Activated T-cell treated with anti-CD3 and anti-CD28 coated beads, Interleukin-2, amount 50 U/mL, for 24 hours (primary cell): ENCODE measurements around the gene TOE1.
A peak's percentile ranks its signal among the peaks of the same experiment; 100 is the strongest.
"Not testable (repeated sequence)": the region's sequence is repeated elsewhere in the genome, so short reads cannot be mapped to it uniquely, and the experiment has no call there.

Source experiments
- DNase-seq: peaks from one replicate; pipeline ENCODE4 v3.0.0-alpha.2; 2020
- H3K27ac Mint-ChIP-seq: 2 replicates; pipeline ENCODE4 v1.8.0; 2020; ENCODE audit warnings: mild to moderate bottlenecking, mixed read lengths
- H3K27me3 Mint-ChIP-seq: 2 replicates; pipeline ENCODE4 v1.8.0; 2020; ENCODE audit warnings: mixed read lengths
- H3K36me3 Mint-ChIP-seq: 2 replicates; pipeline ENCODE4 v1.8.0; 2020; ENCODE audit warnings: low read depth, mixed read lengths
- H3K4me1 Mint-ChIP-seq: 2 replicates; pipeline ENCODE4 v1.8.0; 2020; ENCODE audit warnings: low read depth, mixed read lengths
- H3K4me3 Mint-ChIP-seq: 2 replicates; pipeline ENCODE4 v1.8.0; 2020; ENCODE audit warnings: mild to moderate bottlenecking, moderate library complexity, mixed read lengths
- H3K9me3 Mint-ChIP-seq: 2 replicates; pipeline ENCODE4 v1.8.0; 2020; ENCODE audit warnings: mixed read lengths

Gene TOE1

GRCh38 chr1:45356186-45356585 lies 16.2 kb downstream of the TOE1 start:
- Mint-ChIP-seq H3K4me3 (no peak overlapping the region), H3K27ac (no peak overlapping the region), H3K4me1 (peaks cover 5% of the 10 kb centered on the region), H3K36me3 (no peaks in the 10 kb centered on the region), H3K27me3 (no peaks in the 10 kb centered on the region), H3K9me3 (no peaks in the 10 kb centered on the region)
- no peak for DNase-seq

- DNase-seq, result peak; percentile 60
These were observed 20.0 kb downstream of the TOE1 start for GRCh38 chr1:45359882-45360513.

GRCh38 chr1:45360981-45361380 lies 21.0 kb downstream of the TOE1 start:
- H3K4me3 Mint-ChIP-seq, H3K36me3 Mint-ChIP-seq, H3K27ac Mint-ChIP-seq, DNase-seq, H3K27me3 Mint-ChIP-seq, H3K9me3 Mint-ChIP-seq: not testable (repeated sequence)
- H3K4me1 Mint-ChIP-seq, result peaks cover 14% of the 10 kb centered on the region

More at GRCh38 chr1:45359882-45360513, 20.0 kb downstream of the TOE1 start:
- no peak overlapping the region for H3K27ac Mint-ChIP-seq
- no peaks in the 10 kb centered on the region for H3K27me3 Mint-ChIP-seq
- no peaks in the 10 kb centered on the region for H3K36me3 Mint-ChIP-seq
- peaks cover 12% of the 10 kb centered on the region for H3K4me1 Mint-ChIP-seq
- H3K4me3 Mint-ChIP-seq, result no peak overlapping the region
- no peaks in the 10 kb centered on the region for H3K9me3 Mint-ChIP-seq

GRCh38 chr1:45364294-45364693 lies 24.3 kb downstream of the TOE1 start:
- DNase-seq, result no peak
- no peaks in the 10 kb centered on the region for H3K27me3 Mint-ChIP-seq
- H3K27ac Mint-ChIP-seq, result peak overlapping the region; percentile 22
- no peak overlapping the region for H3K4me3 Mint-ChIP-seq
- no peaks in the 10 kb centered on the region for H3K9me3 Mint-ChIP-seq
- no peaks in the 10 kb centered on the region for H3K36me3 Mint-ChIP-seq
- peaks cover 14% of the 10 kb centered on the region for H3K4me1 Mint-ChIP-seq

- Mint-ChIP-seq H3K4me3 (no peak overlapping the region), H3K27ac (no peak overlapping the region)
These were observed 25.1 kb downstream of the TOE1 start for GRCh38 chr1:45365051-45365450.

GRCh38 chr1:45370575-45370974 lies 30.6 kb downstream of the TOE1 start:
- Mint-ChIP-seq H3K27me3 (no peaks in the 10 kb centered on the region), H3K9me3 (no peaks in the 10 kb centered on the region), H3K27ac (no peak overlapping the region), H3K36me3 (no peaks in the 10 kb centered on the region), H3K4me3 (no peak overlapping the region), H3K4me1 (no peaks in the 10 kb centered on the region)
- DNase-seq, result no peak

More at GRCh38 chr1:45365051-45365450, 25.1 kb downstream of the TOE1 start:
- no peak for DNase-seq
- Mint-ChIP-seq H3K9me3 (no peaks in the 10 kb centered on the region), H3K4me1 (peaks cover 11% of the 10 kb centered on the region), H3K27me3 (no peaks in the 10 kb centered on the region), H3K36me3 (no peaks in the 10 kb centered on the region)

- Mint-ChIP-seq H3K9me3 (no peaks in the 10 kb centered on the region), H3K27ac (no peak overlapping the region), H3K27me3 (no peaks in the 10 kb centered on the region), H3K36me3 (no peaks in the 10 kb centered on the region), H3K4me1 (no peaks in the 10 kb centered on the region), H3K4me3 (no peak overlapping the region)
- no peak for DNase-seq
These were observed 33.6 kb downstream of the TOE1 start for GRCh38 chr1:45373573-45373972.

- Mint-ChIP-seq H3K4me1 (no peaks in the 10 kb centered on the region), H3K4me3 (no peak overlapping the region), H3K27me3 (no peaks in the 10 kb centered on the region), H3K9me3 (no peaks in the 10 kb centered on the region), H3K27ac (no peak overlapping the region), H3K36me3 (no peaks in the 10 kb centered on the region)
- DNase-seq, result no peak
These were observed 35.4 kb downstream of the TOE1 start for GRCh38 chr1:45375104-45376090.

- Mint-ChIP-seq H3K27ac (no peak overlapping the region), H3K9me3 (no peaks in the 10 kb centered on the region), H3K27me3 (no peaks in the 10 kb centered on the region), H3K36me3 (no peaks in the 10 kb centered on the region), H3K4me3 (no peak overlapping the region), H3K4me1 (no peaks in the 10 kb centered on the region)
- DNase-seq, result no peak
These were observed 38.2 kb downstream of the TOE1 start for GRCh38 chr1:45378184-45378583.

- H3K27me3 Mint-ChIP-seq, result no peaks in the 10 kb centered on the region
- H3K4me1 Mint-ChIP-seq, result no peaks in the 10 kb centered on the region
- H3K36me3 Mint-ChIP-seq, result no peaks in the 10 kb centered on the region
- DNase-seq, result no peak
- no peaks in the 10 kb centered on the region for H3K9me3 Mint-ChIP-seq
- no peak overlapping the region for H3K27ac Mint-ChIP-seq
- no peak overlapping the region for H3K4me3 Mint-ChIP-seq
These were observed 39.6 kb downstream of the TOE1 start for GRCh38 chr1:45379524-45379923.

- no peaks in the 10 kb centered on the region for H3K9me3 Mint-ChIP-seq
- H3K4me1 Mint-ChIP-seq, result no peaks in the 10 kb centered on the region
- H3K4me3 Mint-ChIP-seq, result no peak overlapping the region
These were observed 40.2 kb downstream of the TOE1 start for GRCh38 chr1:45380125-45380524.

GRCh38 chr1:45380730-45381129 lies 40.8 kb downstream of the TOE1 start:
- Mint-ChIP-seq H3K36me3 (no peaks in the 10 kb centered on the region), H3K9me3 (no peaks in the 10 kb centered on the region), H3K27ac (no peak overlapping the region), H3K4me1 (no peaks in the 10 kb centered on the region), H3K27me3 (no peaks in the 10 kb centered on the region), H3K4me3 (no peak overlapping the region)
- DNase-seq, result no peak

More at GRCh38 chr1:45380125-45380524, 40.2 kb downstream of the TOE1 start:
- Mint-ChIP-seq H3K36me3 (no peaks in the 10 kb centered on the region), H3K27me3 (no peaks in the 10 kb centered on the region), H3K27ac (no peak overlapping the region)
- DNase-seq, result no peak

- H3K27me3 Mint-ChIP-seq, result no peaks in the 10 kb centered on the region
- no peaks in the 10 kb centered on the region for H3K4me1 Mint-ChIP-seq
- H3K27ac Mint-ChIP-seq, result no peak overlapping the region
- no peak overlapping the region for H3K4me3 Mint-ChIP-seq
- H3K9me3 Mint-ChIP-seq, result no peaks in the 10 kb centered on the region
- no peaks in the 10 kb centered on the region for H3K36me3 Mint-ChIP-seq
- no peak for DNase-seq
These were observed 41.3 kb downstream of the TOE1 start for GRCh38 chr1:45381243-45381642.

- H3K4me3 Mint-ChIP-seq, result no peak overlapping the region
- no peaks in the 10 kb centered on the region for H3K36me3 Mint-ChIP-seq
- H3K9me3 Mint-ChIP-seq, result no peaks in the 10 kb centered on the region
- H3K27me3 Mint-ChIP-seq, result no peaks in the 10 kb centered on the region
- no peak overlapping the region for H3K27ac Mint-ChIP-seq
- H3K4me1 Mint-ChIP-seq, result no peaks in the 10 kb centered on the region
- DNase-seq, result no peak
These were observed 43.2 kb downstream of the TOE1 start for GRCh38 chr1:45383191-45383590.

- H3K27ac Mint-ChIP-seq, H3K4me3 Mint-ChIP-seq, DNase-seq, H3K27me3 Mint-ChIP-seq, H3K4me1 Mint-ChIP-seq, H3K9me3 Mint-ChIP-seq, H3K36me3 Mint-ChIP-seq: not testable (repeated sequence)
These were observed 44.2 kb downstream of the TOE1 start for GRCh38 chr1:45384213-45384612.
